ENCODE measurements around the gene ZKSCAN1. TPM values are rescaled to one million over a fixed set of nuclear protein-coding genes. Genes with fewer than 3 reads are reported as not detected.
A peak's percentile ranks its signal among the peaks of the same experiment; 100 is the strongest.

The ZKSCAN1 gene
- total RNA-seq, 1 donor from 2014 or later = 32.9 TPM

- Histone ChIP-seq H3K36me3 (ENCODE audit: control insufficient read depth in 3 of 3, insufficient read depth in 3 of 3, low read length in 3 of 3) (peaks cover 36 to 64% (median 63%) of the 10 kb centered on the region in 3 donors), H3K4me1 (ENCODE audit: control insufficient read depth in 3 of 3, insufficient read depth in 3 of 3, low read length in 3 of 3) (peaks cover 0 to 2% (median 0%) of the 10 kb centered on the region in 3 donors), H3K4me3 (ENCODE audit: low read length in 3 of 3) (no peak overlapping the region), H3K27ac (ENCODE audit: low read depth, low read length) (no peak overlapping the region), H3K9ac (ENCODE audit: low read depth in 1 of 3, low read length in 3 of 3) (no peak overlapping the region), H3K9me3 (ENCODE audit: control insufficient read depth in 3 of 3, low read length in 3 of 3) (no peaks in the 10 kb centered on the region), H3K27me3 (ENCODE audit: control insufficient read depth in 3 of 3, insufficient read depth in 3 of 3, low read length in 3 of 3) (no peaks in the 10 kb centered on the region)
Observed at GRCh38 chr7:100033526-100033925, 18.1 kb downstream of the ZKSCAN1 start.

GRCh38 chr7:100034871-100035510, 19.6 kb downstream of the ZKSCAN1 start:
- no peak overlapping the region for H3K4me3 ChIP-seq (ENCODE audit: low read length in 3 of 3)
- no peaks in the 10 kb centered on the region for H3K9me3 ChIP-seq (ENCODE audit: control insufficient read depth in 3 of 3, low read length in 3 of 3)
- H3K27me3 ChIP-seq (ENCODE audit: control insufficient read depth in 3 of 3, insufficient read depth in 3 of 3, low read length in 3 of 3) = no peaks in the 10 kb centered on the region
- no peak overlapping the region for H3K27ac ChIP-seq (ENCODE audit: low read depth, low read length)
- peaks cover 30 to 55% (median 53%) of the 10 kb centered on the region in 3 donors for H3K36me3 ChIP-seq (ENCODE audit: control insufficient read depth in 3 of 3, insufficient read depth in 3 of 3, low read length in 3 of 3)
- H3K9ac ChIP-seq (ENCODE audit: low read depth in 1 of 3, low read length in 3 of 3) = no peak overlapping the region
- peaks cover 0 to 2% (median 0%) of the 10 kb centered on the region in 3 donors for H3K4me1 ChIP-seq (ENCODE audit: control insufficient read depth in 3 of 3, insufficient read depth in 3 of 3, low read length in 3 of 3)

- H3K27me3 ChIP-seq (ENCODE audit: control insufficient read depth in 3 of 3, insufficient read depth in 3 of 3, low read length in 3 of 3) = no peaks in the 10 kb centered on the region
- no peak overlapping the region for H3K4me3 ChIP-seq (ENCODE audit: low read length in 3 of 3)
- peaks cover 22 to 46% (median 45%) of the 10 kb centered on the region in 3 donors for H3K36me3 ChIP-seq (ENCODE audit: control insufficient read depth in 3 of 3, insufficient read depth in 3 of 3, low read length in 3 of 3)
- no peak overlapping the region for H3K9ac ChIP-seq (ENCODE audit: low read depth in 1 of 3, low read length in 3 of 3)
- H3K27ac ChIP-seq (ENCODE audit: low read depth, low read length) = no peak overlapping the region
- H3K4me1 ChIP-seq (ENCODE audit: control insufficient read depth in 3 of 3, insufficient read depth in 3 of 3, low read length in 3 of 3) = peaks cover 0 to 2% (median 0%) of the 10 kb centered on the region in 3 donors
- H3K9me3 ChIP-seq (ENCODE audit: control insufficient read depth in 3 of 3, low read length in 3 of 3) = no peaks in the 10 kb centered on the region
Observed at GRCh38 chr7:100035876-100036275, 20.5 kb downstream of the ZKSCAN1 start.

- H3K27me3 ChIP-seq (ENCODE audit: control insufficient read depth in 3 of 3, insufficient read depth in 3 of 3, low read length in 3 of 3) = no peaks in the 10 kb centered on the region
- peaks cover 0 to 2% (median 0%) of the 10 kb centered on the region in 3 donors for H3K4me1 ChIP-seq (ENCODE audit: control insufficient read depth in 3 of 3, insufficient read depth in 3 of 3, low read length in 3 of 3)
- no peak overlapping the region for H3K4me3 ChIP-seq (ENCODE audit: low read length in 3 of 3)
- H3K27ac ChIP-seq (ENCODE audit: low read depth, low read length) = no peak overlapping the region
- peaks cover 13 to 28% (median 28%) of the 10 kb centered on the region in 3 donors for H3K36me3 ChIP-seq (ENCODE audit: control insufficient read depth in 3 of 3, insufficient read depth in 3 of 3, low read length in 3 of 3)
- no peaks in the 10 kb centered on the region for H3K9me3 ChIP-seq (ENCODE audit: control insufficient read depth in 3 of 3, low read length in 3 of 3)
- no peak overlapping the region for H3K9ac ChIP-seq (ENCODE audit: low read depth in 1 of 3, low read length in 3 of 3)
Observed at GRCh38 chr7:100038326-100038725, 22.9 kb downstream of the ZKSCAN1 start.

GRCh38 chr7:100040575-100040974, 25.2 kb downstream of the ZKSCAN1 start:
- no peak overlapping the region for H3K9ac ChIP-seq (ENCODE audit: low read depth in 1 of 3, low read length in 3 of 3)
- H3K27ac ChIP-seq (ENCODE audit: low read depth, low read length) = no peak overlapping the region
- no peaks in the 10 kb centered on the region for H3K9me3 ChIP-seq (ENCODE audit: control insufficient read depth in 3 of 3, low read length in 3 of 3)
- peaks cover 3 to 7% (median 6%) of the 10 kb centered on the region in 3 donors for H3K36me3 ChIP-seq (ENCODE audit: control insufficient read depth in 3 of 3, insufficient read depth in 3 of 3, low read length in 3 of 3)
- no peaks in the 10 kb centered on the region for H3K27me3 ChIP-seq (ENCODE audit: control insufficient read depth in 3 of 3, insufficient read depth in 3 of 3, low read length in 3 of 3)
- H3K4me1 ChIP-seq (ENCODE audit: control insufficient read depth in 3 of 3, insufficient read depth in 3 of 3, low read length in 3 of 3) = no peaks in the 10 kb centered on the region
- no peak overlapping the region for H3K4me3 ChIP-seq (ENCODE audit: low read length in 3 of 3)

GRCh38 chr7:100044718-100045117, 29.3 kb downstream of the ZKSCAN1 start:
- H3K9ac ChIP-seq (ENCODE audit: low read depth in 1 of 3, low read length in 3 of 3) = no peak overlapping the region
- H3K27me3 ChIP-seq (ENCODE audit: control insufficient read depth in 3 of 3, insufficient read depth in 3 of 3, low read length in 3 of 3) = no peaks in the 10 kb centered on the region

GRCh38 chr7:100048680-100049079, 33.3 kb downstream of the ZKSCAN1 start:
- no peak overlapping the region for H3K27ac ChIP-seq (ENCODE audit: low read depth, low read length)
- peaks cover 10 to 16% (median 15%) of the 10 kb centered on the region in 3 donors for H3K4me1 ChIP-seq (ENCODE audit: control insufficient read depth in 3 of 3, insufficient read depth in 3 of 3, low read length in 3 of 3)
- H3K36me3 ChIP-seq (ENCODE audit: control insufficient read depth in 3 of 3, insufficient read depth in 3 of 3, low read length in 3 of 3) = peaks cover 0 to 2% (median 0%) of the 10 kb centered on the region in 3 donors
- no peaks in the 10 kb centered on the region for H3K9me3 ChIP-seq (ENCODE audit: control insufficient read depth in 3 of 3, low read length in 3 of 3)
- no peak overlapping the region for H3K4me3 ChIP-seq (ENCODE audit: low read length in 3 of 3)
- no peaks in the 10 kb centered on the region for H3K27me3 ChIP-seq (ENCODE audit: control insufficient read depth in 3 of 3, insufficient read depth in 3 of 3, low read length in 3 of 3)
- H3K9ac ChIP-seq (ENCODE audit: low read depth in 1 of 3, low read length in 3 of 3) = no peak overlapping the region

More at GRCh38 chr7:100044718-100045117, 29.3 kb downstream of the ZKSCAN1 start:
- Histone ChIP-seq H3K4me1 (ENCODE audit: control insufficient read depth in 3 of 3, insufficient read depth in 3 of 3, low read length in 3 of 3) (peaks cover 0 to 6% (median 4%) of the 10 kb centered on the region in 3 donors), H3K9me3 (ENCODE audit: control insufficient read depth in 3 of 3, low read length in 3 of 3) (no peaks in the 10 kb centered on the region), H3K36me3 (ENCODE audit: control insufficient read depth in 3 of 3, insufficient read depth in 3 of 3, low read length in 3 of 3) (peaks cover 0 to 1% (median 0%) of the 10 kb centered on the region in 3 donors), H3K4me3 (ENCODE audit: low read length in 3 of 3) (no peak overlapping the region), H3K27ac (ENCODE audit: low read depth, low read length) (no peak overlapping the region)

GRCh38 chr7:100049441-100050291, 34.3 kb downstream of the ZKSCAN1 start, which contains the start of gene ZSCAN21:
TSS of gene ZSCAN21 (plus strand) at chr7:100049774. CDS start at chr7:100057007, 7,233 bp downstream.
- Histone ChIP-seq H3K27me3 (ENCODE audit: control insufficient read depth in 3 of 3, insufficient read depth in 3 of 3, low read length in 3 of 3) (no peaks in the 10 kb centered on the region), H3K9me3 (ENCODE audit: control insufficient read depth in 3 of 3, low read length in 3 of 3) (no peaks in the 10 kb centered on the region), H3K9ac (ENCODE audit: low read depth in 1 of 3, low read length in 3 of 3) (peak within 1 kb of the TSS; percentile 97 to 99 (median 98)), H3K27ac (ENCODE audit: low read depth, low read length) (peak within 1 kb of the TSS; percentile 98), H3K4me3 (ENCODE audit: low read length in 3 of 3) (peak within 1 kb of the TSS; percentile 98 to 99 (median 98)), H3K4me1 (ENCODE audit: control insufficient read depth in 3 of 3, insufficient read depth in 3 of 3, low read length in 3 of 3) (peaks cover 10 to 16% (median 15%) of the 10 kb centered on the region in 3 donors), H3K36me3 (ENCODE audit: control insufficient read depth in 3 of 3, insufficient read depth in 3 of 3, low read length in 3 of 3) (peaks cover 0 to 2% (median 0%) of the 10 kb centered on the region in 3 donors)

GRCh38 chr7:100051611-100052010, 36.2 kb downstream of the ZKSCAN1 start:
- peaks cover 0 to 2% (median 0%) of the 10 kb centered on the region in 3 donors for H3K36me3 ChIP-seq (ENCODE audit: control insufficient read depth in 3 of 3, insufficient read depth in 3 of 3, low read length in 3 of 3)
- no peak overlapping the region for H3K4me3 ChIP-seq (ENCODE audit: low read length in 3 of 3)
- H3K4me1 ChIP-seq (ENCODE audit: control insufficient read depth in 3 of 3, insufficient read depth in 3 of 3, low read length in 3 of 3) = peaks cover 10 to 16% (median 15%) of the 10 kb centered on the region in 3 donors
- no peaks in the 10 kb centered on the region for H3K9me3 ChIP-seq (ENCODE audit: control insufficient read depth in 3 of 3, low read length in 3 of 3)
- no peaks in the 10 kb centered on the region for H3K27me3 ChIP-seq (ENCODE audit: control insufficient read depth in 3 of 3, insufficient read depth in 3 of 3, low read length in 3 of 3)
- H3K27ac ChIP-seq (ENCODE audit: low read depth, low read length) = no peak overlapping the region
- H3K9ac ChIP-seq (ENCODE audit: low read depth in 1 of 3, low read length in 3 of 3) = no peak overlapping the region

Measured in skeletal muscle tissue (tissue), 4 donors.